Glutamatergic neuron (in vitro differentiated cells): ENCODE measurements around the gene CACNA1E. TPM values are rescaled to one million over a fixed set of nuclear protein-coding genes. Genes with fewer than 3 reads are reported as not detected.

Experiments used
- DNase-seq: peaks from one replicate; pipeline ENCODE4 v3.0.0; 2022
- H3K27ac Mint-ChIP-seq: one replicate; pipeline ENCODE4 v1.8.0; 2020; ENCODE audit warnings: mild to moderate bottlenecking, mixed read lengths, inconsistent platforms; ENCODE audit not compliant: unreplicated experiment
- H3K27me3 Mint-ChIP-seq: one replicate; pipeline ENCODE4 v1.8.0; 2020; ENCODE audit warnings: mild to moderate bottlenecking, moderate library complexity, mixed read lengths, inconsistent platforms; ENCODE audit not compliant: unreplicated experiment
- H3K36me3 Mint-ChIP-seq: one replicate; pipeline ENCODE4 v1.8.0; 2020; ENCODE audit warnings: mild to moderate bottlenecking, mixed read lengths, inconsistent platforms; ENCODE audit not compliant: unreplicated experiment
- H3K4me1 Mint-ChIP-seq: one replicate; pipeline ENCODE4 v1.8.0; 2020; ENCODE audit warnings: mild to moderate bottlenecking, low read depth, mixed read lengths, inconsistent platforms; ENCODE audit not compliant: unreplicated experiment
- H3K4me3 Mint-ChIP-seq: one replicate; pipeline ENCODE4 v1.8.0; 2020; ENCODE audit warnings: mild to moderate bottlenecking, mixed read lengths, inconsistent platforms; ENCODE audit not compliant: unreplicated experiment
- H3K9me3 Mint-ChIP-seq: one replicate; pipeline ENCODE4 v1.8.0; 2020; ENCODE audit warnings: mild to moderate bottlenecking, moderate library complexity, mixed read lengths, inconsistent platforms; ENCODE audit not compliant: unreplicated experiment
- CTCF ChIP-seq: fragments of 200-600 bp; sonication (generic); IDR thresholded peaks from one replicate; pipeline ENCODE4 v1.5.0; 2021; ENCODE audit not compliant: partially characterized antibody, unreplicated experiment
- total RNA-seq: library from RNA; stranded (reverse); fragmentation: NEBNext Ultra II Directional; extraction: Animal tissue kit (Norgen Biotek cat#: 25700); gene quantifications from one replicate; pipeline ENCODE4 v1.2.1, GENCODE V29; 2021; ENCODE audit not compliant: unreplicated experiment

Gene CACNA1E
- total RNA-seq, 1 donor from 2014 or later = 8.8 TPM

DNA sequence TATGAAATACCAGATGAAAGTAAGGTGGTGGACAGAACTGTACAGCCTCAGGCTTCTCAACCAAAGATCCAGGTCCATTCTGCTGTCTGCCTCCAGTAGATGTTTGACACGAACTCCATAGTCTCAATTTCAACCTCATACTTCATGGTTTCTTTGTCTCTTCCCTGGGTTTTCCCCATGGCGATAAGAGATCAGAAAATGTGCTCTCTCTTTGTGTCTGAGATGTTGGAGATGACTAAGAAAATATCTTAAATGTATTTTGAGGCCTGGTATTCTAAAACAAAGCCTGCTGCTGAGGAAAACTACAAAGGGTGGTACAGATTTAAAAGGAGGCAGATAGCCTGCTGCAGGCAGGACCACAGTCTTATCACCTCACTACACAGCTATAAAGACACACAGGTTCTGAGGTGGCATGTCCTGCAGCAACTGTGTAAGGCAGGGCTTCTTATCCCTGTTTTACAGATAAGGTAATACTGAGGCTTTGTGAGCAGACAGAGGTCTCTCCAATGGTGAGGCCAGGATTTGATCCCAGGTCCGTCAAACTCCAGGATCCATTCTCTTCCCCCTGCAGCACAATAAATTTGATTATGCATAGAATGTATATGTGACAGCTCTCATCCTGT lies 40.0 kb upstream of the CACNA1E start:
- no peaks in the 10 kb centered on the region for H3K4me1 Mint-ChIP-seq
- no peaks in the 10 kb centered on the region for H3K27me3 Mint-ChIP-seq
- H3K4me3 Mint-ChIP-seq = no peak overlapping the region
- TF ChIP-seq CTCF = no peak
- H3K27ac Mint-ChIP-seq = no peak overlapping the region
- H3K36me3 Mint-ChIP-seq = no peaks in the 10 kb centered on the region
- no peak for DNase-seq
- no peaks in the 10 kb centered on the region for H3K9me3 Mint-ChIP-seq

- Mint-ChIP-seq H3K36me3 (no peaks in the 10 kb centered on the region), H3K27me3 (no peaks in the 10 kb centered on the region), H3K9me3 (no peaks in the 10 kb centered on the region), H3K4me1 (no peaks in the 10 kb centered on the region), H3K27ac (no peak overlapping the region), H3K4me3 (no peak overlapping the region)
- no peak for TF ChIP-seq CTCF
- DNase-seq = no peak
These were observed 37.9 kb upstream of the CACNA1E start for GRCh38 chr1:181445436-181445835.

- H3K36me3 Mint-ChIP-seq = no peaks in the 10 kb centered on the region
These were observed 34.9 kb upstream of the CACNA1E start for GRCh38 chr1:181448461-181448860.

GRCh38 chr1:181451661-181452230 lies 31.6 kb upstream of the CACNA1E start:
- peaks cover 9% of the 10 kb centered on the region for H3K36me3 Mint-ChIP-seq
- H3K4me3 Mint-ChIP-seq = no peak overlapping the region
- H3K27ac Mint-ChIP-seq = no peak overlapping the region
- DNase-seq = no peak
- no peak for TF ChIP-seq CTCF
- peaks cover 2% of the 10 kb centered on the region for H3K9me3 Mint-ChIP-seq
- no peaks in the 10 kb centered on the region for H3K27me3 Mint-ChIP-seq
- no peaks in the 10 kb centered on the region for H3K4me1 Mint-ChIP-seq

More at GRCh38 chr1:181448461-181448860, 34.9 kb upstream of the CACNA1E start:
- Mint-ChIP-seq H3K27me3 (no peaks in the 10 kb centered on the region), H3K27ac (no peak overlapping the region), H3K4me1 (no peaks in the 10 kb centered on the region), H3K9me3 (no peaks in the 10 kb centered on the region), H3K4me3 (no peak overlapping the region)
- DNase-seq = no peak
- TF ChIP-seq CTCF = no peak

- Mint-ChIP-seq H3K36me3 (peaks cover 9% of the 10 kb centered on the region), H3K27ac (no peak overlapping the region), H3K9me3 (peaks cover 2% of the 10 kb centered on the region), H3K4me3 (no peak overlapping the region), H3K27me3 (no peaks in the 10 kb centered on the region), H3K4me1 (no peaks in the 10 kb centered on the region)
- no peak for DNase-seq
- no peak for TF ChIP-seq CTCF
These were observed 30.6 kb upstream of the CACNA1E start for GRCh38 chr1:181452746-181453145.
